Renal cortical epithelial cell (primary cell): ENCODE data around the gene PHF19. TPM values are rescaled to one million over a fixed set of nuclear protein-coding genes. Genes with fewer than 3 reads are reported as not detected.

ENCODE experiments used
- DNase-seq: peaks from one replicate; pipeline ENCODE4 v3.0.0-alpha.2; 2011; ENCODE audit warnings: low read depth
- total RNA-seq: library from RNA; depleted of rRNA; stranded (reverse); fragments of >200 nt; gene quantifications from 2 replicates; pipeline ENCODE4 v1.2.3, GENCODE V29; 2014

The PHF19 gene
- total RNA-seq, 1 donor from 2014 or later: 8.0 TPM

DNA sequence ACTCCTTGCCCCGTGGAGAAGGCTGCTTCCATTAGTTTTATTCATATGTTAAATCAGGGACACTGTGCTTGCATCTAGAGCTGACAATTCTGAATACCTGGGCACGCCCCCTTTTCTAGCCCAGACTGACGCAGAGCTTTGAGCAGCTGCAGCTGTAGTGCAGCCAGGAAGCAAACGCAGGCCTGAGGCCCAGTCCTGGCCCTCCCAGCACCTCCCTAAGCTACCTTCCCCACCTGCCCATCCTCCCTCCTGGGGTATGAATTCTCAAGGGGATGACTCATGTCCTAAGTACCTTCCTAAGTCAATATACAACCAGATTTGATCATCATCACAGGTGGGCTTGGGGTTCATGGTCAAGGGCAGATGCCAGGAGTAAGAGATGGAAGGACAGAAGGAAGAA lies 3.5 kb downstream of the PHF19 start:
- DNase-seq: peak; percentile 90

DNA sequence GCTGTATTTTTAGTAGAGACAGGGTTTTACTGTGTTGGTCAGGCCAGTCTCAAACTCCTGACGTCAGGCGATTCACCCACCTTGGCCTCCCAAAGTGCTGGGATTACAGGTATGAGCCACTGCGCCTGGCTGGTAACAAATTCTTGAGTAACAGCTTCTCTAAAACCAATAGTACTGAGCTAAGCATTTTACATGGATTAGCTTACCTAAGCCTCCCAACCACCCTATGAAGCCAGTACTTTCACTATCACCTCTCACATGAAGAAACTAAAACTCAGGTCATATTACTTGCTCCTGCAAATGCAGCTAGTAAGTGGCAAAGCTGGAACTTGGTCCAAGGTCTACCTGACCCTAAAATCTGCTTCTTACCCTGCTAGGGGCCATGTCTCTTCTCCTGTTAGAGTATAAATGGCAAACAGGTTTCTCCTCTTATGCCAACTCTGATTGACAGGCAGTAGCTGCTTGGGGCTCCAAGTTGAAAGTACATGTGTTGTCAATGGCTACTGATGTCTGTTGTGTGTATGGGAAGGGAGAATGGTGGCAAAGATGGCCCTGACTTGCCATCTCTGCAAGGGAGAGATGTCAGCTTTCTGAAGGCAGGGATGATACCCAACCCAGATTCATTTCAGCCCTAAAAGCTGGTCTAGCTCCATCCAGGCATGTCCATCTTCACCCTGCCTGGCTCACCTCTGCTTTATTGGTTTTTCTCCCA lies 4.0 kb downstream of the PHF19 start:
- no peak for DNase-seq

DNA sequence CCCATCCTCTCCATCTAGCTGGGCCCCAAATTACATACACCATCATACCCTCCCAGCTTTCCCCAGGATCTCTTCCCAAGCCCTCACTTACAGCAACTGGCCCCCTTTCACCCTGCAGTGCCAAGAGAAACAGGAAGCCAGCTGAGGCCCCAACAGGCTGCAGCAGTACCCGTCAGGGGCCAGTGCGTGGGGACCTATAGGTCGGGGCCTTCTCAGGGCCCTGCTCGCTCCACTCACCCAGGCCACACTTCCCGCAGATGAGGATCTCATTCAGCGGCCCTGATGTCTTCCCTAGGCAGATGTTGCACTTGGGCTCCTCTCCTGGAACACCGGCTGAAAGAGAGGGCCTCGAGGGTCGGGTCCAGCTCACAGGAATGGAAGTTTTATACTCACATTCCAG lies 6.8 kb downstream of the PHF19 start:
- no peak for DNase-seq

DNA sequence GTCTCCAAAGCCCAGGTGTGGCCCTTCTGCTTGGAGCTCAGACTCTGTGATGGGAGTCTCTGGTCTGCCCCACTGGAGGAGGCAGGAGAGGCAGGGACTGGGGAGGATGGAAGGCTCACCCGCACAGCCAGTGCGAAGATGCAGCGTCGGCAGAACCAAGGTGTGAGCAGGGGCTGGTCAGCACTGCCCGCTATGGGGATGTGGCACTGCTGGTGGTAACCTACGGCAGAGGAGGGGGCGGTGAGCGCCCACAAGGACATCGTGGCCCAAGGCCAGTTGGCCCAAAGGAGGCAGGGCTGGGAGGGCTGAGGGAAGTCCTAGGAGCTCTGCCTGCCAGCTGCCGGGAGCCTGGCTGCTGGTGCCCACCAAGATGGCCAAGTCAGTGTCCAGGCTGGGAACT lies 7.3 kb downstream of the PHF19 start:
- DNase-seq: no peak

DNA sequence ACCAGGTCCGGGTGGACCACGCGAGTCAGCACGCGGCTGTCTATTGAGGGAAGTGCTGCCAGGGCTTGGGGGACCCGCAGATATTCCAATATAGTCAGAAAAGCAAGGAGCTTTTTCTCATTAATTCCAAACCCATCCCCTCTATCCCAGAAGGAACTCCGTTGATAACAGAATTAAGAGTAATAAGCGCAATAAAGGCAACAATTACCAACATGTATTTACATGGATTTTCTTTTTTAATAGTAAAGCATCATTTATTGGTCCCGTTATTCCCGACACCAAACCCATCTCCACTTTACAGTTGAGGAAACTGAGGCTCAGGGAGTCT lies 7.7 kb downstream of the PHF19 start:
- no peak for DNase-seq

DNA sequence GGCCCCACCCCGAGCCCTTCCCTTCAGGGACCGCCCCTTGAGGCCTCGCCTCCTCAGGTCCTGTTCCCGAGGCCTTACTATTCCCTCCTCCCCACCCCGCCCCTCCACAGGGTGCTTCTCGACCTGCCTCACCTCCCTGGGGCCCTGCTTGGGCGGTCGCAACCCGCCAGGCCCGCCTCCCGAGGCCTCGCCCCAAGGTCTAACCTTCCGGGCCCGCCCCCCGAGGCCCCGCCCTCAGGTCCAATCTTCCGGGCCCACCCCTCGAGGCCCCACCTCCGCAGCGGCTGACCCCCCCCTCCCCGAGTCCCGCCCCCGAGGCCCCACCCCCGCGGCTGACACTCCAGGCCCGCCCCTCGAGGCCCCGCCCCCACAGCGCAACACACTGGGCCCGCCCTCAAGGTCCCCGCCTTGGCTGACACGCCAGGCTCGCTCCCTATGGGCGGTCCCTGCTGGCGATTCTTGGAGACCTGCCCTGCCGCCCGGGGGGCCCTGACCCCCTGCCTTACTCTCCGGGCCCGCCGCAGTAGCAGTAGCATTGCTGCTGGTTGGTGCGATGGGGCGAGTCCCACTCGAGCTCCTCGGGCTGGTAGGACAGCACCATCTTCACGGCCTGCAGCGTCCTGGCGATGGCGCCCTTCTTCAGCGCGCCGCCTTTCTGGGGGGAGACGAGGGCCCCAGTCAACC lies 8.2 kb downstream of the PHF19 start:
- DNase-seq: peak; percentile 87

DNA sequence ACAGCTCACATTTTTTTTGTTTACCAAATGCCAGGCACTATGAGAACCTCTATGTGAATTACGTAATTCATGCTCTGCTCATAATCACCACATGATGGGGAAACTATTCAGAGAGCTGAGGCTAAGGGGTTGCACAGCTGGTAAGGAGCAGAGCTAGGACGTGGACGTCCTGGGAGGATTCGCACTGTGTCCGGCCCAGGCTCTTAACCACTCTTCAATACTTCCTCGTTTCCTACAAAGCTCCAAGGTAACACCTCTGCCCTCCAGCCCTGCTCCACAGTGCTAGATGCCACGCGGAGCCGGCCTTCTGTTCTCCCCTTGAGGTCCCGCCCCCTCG lies 8.7 kb downstream of the PHF19 start:
- DNase-seq: peak; percentile 73

DNA sequence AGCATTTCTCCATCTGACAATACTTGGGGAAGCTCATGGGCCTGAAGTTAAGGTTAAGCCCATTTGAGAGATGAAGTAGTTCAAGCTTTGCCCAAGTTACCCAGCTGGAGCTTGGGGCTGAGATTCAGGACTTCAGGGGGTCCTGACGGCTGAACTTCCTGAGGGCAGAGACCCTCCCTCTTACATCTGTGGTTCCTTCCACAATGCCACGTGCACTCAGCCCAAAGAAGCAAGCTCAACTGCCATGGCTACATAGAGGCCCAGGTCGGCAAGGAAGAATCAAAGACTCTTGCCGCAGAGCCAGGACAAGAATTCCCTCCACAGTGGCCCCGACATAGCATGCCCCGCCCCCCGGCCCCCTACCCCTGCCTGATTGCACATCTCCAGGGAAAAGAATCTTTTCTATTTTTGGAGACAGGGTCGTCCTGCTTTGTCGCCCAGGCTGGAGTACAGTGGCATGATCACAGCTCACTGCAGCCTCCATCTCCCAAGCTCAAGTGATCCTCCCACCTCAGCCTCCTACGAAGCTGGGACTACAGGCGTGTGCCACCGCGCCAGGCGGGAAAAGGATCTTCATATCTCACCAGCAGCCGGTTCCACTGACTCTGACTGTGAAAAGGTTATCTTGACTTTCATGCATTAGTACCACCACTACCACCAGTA lies 9.2 kb downstream of the PHF19 start:
- no peak for DNase-seq

DNA sequence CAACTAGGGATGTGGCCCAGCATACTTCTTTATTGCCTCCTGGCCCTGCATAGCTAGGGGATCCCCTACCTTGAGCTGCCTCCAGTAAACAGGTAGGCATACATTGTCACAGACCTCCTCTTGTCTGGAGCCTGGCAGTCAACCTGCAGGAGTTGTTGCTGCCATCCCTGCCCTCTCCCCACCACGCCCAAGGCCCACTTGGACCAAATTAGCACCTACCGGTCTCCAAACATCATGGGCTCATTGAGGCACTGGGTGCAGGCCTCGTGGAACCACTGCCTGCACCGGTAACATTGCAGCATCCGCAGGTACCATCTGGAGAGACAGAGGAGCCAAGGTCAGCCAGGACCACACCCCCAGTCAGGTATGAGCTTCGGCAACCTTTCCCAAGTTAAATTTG lies 10.3 kb downstream of the PHF19 start:
- DNase-seq: no peak

DNA sequence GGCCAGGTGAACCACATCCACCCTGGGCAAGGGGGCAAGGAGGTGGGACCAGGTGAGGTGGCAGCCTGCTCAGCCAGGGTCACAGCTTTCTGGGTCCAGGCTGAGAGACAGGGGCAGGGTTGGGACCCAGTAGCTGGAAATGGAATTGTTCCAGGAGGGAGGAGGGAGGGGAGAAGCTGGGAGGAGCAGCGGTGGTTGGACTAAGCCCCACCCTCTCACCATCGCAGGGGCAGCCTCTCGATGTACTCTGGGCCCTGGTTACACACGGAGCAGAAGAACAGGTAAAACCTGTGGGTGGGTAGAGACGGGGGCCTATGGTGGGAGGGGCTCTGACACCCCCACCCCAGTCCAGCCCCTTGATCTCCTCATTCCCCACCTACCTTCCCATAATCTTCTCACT lies 11.2 kb downstream of the PHF19 start:
- no peak for DNase-seq

DNA sequence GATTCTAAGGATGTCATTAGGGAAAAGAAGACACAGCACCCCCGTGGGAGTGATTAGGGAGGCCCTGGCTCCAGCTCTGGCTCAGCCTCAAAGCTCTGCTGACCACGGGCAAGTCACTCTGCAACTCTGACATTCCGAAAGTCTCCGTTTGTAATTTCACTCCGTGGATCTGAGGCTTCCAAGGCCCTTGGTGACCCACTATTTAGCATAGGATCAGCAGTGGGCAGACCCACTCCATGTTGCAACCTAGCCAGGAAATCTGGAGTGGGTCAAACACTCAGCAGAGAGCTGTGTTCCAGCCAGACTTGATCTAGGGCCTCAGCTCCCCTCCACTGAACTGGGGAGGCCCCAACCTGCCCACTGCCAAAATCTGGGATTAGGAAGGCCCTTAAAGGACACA lies 11.8 kb downstream of the PHF19 start:
- no peak for DNase-seq

DNA sequence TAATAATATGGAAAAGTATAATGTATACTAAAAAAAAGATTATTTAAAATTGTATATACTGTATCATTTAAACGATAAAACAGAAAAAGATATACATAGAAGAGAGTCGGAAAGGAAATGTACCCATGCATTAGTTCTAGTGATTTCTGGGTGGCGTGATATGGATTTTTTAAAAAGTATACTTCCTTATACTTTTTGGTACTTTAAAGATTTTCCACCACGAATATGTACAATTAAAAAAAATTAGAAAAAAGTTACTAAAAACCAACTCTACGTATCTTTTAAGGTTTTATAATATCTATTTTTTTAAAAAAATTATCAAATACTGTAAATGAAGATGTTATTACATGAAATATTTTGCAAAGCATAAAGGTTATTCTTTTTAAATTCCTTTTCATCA lies 12.3 kb downstream of the PHF19 start:
- no peak for DNase-seq

DNA sequence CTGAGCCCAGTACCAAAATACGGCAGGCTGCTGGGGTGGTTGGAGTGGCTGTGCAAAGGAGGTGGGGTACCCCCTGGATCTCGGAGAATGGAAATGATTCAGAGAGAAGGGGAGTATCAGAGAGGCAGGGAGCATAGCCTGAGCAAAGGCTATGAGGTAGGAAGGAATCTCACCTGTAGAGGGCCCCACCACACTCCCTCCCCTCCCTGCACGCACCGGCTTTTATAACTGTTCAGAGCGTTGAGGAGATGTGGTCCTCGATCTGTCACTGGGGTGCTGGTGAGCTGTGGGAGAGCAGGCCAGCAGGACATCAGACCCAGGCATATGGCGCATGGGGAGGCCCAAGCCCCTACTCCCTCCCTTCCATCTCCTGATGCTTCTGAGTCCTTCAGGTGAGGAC lies 13.2 kb downstream of the PHF19 start:
- no peak for DNase-seq

DNA sequence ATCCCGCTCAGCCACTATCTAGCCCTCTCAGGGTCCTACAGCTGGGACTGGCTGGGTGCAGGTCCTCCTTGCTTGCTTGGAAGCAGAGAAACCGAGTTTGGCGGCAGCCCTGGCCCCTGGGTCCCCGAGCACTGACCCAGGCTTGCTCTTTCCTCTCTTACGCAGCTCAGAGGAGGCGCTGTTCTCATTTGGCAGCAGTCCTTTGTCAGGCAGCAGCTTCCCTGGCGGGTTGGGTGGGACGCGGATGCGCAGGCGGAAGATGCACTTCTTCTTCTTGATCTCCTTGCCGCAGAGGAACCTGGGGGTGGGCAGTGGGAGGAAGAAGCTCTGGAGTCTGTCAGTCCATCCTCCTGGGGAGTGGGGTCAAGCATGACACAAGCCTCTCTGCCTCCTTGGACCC lies 14.5 kb downstream of the PHF19 start:
- DNase-seq: no peak

DNA sequence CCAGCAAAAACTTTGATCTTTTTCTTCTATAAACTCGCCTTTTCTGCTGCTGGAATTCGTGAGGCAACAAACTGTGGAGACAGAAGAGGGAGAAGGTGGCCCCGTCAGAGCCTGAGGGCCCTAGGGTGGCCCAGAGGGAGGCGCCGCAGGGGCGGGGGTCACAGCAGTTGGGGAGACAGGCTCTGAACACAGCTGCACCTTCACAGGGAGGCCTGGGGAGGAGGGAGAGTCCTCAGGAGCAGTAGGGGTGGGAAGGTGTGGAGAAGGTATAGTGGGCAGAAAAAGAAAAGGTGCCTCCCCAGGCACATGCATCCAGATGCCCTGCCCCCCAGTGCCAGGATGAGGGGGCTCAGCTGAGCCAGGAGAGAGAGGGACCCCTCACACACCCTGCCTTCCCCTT lies 15.1 kb downstream of the PHF19 start:
- no peak for DNase-seq

DNA sequence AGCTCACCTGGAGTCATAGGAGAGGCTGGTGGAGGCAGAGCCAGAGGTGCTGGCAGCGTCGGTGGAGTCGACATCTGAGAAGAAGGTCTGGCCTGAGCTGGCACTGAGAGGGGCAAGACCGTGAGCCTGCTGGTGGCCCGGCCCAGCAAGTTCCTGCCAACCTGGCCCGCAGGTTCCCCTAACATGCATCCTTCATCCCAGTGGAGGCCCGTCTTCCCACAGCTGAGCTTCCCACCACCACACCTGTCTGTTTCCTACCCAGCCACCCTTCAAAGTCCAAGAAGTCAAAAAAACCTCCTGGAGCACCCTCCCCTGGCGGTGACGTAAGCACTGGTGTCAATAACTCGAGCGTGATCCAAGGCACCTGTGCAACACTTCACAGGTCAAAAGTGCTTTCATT lies 16.9 kb downstream of the PHF19 start:
- no peak for DNase-seq

DNA sequence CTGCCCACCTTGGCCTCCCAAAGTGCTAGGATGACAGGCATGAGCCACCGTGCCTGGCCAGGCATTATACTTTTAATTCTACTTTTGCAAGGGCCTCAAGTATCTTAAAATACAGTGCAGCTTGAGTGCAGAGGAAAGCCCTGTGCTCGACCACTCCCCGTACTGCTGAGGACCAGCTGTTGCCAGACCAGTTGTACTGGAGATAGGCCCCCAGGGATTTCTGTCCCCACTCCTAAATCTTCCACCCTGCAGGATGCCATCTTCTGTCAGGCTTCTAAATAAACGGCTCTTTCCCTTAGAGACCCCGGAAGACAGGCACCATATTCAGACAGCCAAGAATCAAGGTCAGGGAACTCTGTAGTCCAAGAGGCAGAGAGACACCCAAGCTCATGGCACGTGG lies 17.6 kb downstream of the PHF19 start:
- no peak for DNase-seq

DNA sequence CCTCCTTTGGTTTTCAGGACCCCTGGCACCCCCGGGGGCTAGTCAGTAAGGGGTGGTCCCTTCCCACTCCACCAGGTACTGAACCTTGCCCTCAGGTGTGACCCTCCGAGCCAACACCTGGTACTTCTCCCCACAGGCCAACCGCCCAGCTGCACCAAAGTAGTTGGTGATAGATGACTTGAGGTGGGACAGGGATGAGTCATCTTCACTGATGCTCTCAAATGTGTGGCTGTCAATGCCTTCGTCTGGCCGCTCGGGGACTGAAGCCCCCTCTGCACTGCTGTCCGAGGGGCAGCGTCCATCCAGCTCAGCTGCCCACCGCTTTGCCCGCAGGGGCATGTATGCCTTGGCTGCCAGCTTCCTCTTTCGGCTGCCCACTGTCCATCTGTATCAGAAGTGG lies 19.1 kb downstream of the PHF19 start:
- no peak for DNase-seq

DNA sequence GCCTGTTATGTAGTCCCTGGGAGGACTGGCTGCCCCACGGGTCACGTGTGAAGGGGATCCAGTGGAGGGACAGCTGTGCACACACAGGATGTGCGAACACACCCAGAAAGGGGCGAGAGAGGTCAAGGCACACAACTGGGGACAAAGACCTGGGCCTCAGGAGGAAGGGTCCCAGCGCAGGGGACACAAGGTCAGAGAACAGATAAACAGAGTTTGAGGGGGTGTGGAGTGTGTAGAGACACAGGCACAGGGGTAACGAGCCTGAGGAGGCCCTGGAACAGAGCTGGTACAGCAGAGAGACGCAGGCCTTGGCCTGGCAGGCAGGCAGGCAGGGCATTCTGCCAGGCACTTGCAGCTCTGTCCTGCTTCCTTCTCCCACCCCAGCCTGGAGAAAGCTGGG lies 19.5 kb downstream of the PHF19 start:
- no peak for DNase-seq

DNA sequence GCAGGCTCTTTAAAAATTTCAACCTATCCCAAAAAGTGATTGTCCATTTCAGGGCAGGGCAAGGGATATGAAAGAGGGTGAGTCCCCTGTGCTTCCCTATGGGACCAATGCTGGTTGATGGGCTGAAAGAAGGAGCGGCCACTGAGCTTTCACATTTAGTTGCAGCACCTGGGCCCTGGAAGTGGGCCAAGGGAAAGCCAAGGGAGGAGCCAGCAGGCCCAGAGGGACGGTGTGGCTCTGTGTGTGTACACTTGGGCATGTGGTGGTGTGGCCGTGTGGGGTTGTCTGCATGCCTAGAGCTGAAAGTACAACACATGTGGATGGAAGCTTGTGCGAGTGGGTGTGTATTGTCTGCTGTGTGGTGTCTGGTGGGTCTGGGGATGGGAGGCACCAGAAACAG lies 20.3 kb downstream of the PHF19 start:
- no peak for DNase-seq

DNA sequence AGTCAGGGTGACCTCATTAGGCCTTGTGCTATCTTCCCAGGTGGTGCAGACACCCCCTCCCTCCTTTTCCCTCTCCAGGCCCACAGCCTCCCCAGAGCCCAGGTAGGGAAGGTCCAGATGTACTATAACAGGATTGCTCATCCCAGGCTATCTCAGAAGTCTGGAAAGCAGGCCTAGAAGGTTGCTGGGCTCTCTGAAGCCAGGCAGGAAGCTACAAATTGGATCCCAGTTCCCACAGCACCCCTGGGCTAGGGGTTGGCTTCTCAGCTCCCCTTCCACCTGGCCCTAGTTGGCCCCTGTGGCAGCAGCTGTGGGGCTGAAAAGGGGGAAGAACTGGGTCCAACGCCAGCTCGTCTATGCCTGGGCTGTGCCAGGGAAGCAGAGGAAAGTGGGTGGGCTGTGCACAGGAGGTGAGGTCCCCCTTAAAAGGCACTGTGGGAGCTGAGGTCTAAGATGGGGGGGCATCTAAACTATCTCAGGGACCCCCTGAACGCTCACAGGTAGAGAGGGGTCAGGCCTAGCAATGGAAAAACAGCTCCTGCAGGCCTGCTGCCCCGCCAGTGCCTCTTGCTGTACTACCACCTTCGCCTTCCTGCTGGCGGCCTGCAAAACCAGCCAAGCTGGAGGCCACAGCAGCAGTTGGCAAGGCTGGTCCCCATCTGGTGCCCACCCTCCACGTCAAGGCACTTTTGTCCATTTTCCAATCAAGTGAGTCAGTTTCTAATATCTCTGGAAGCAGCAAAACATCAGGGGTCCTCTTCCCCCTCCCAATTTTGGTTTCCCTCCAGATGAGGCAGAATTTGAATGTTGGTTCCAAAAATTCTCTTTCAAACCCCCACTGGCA lies 20.9 kb downstream of the PHF19 start:
- DNase-seq: no peak

DNA sequence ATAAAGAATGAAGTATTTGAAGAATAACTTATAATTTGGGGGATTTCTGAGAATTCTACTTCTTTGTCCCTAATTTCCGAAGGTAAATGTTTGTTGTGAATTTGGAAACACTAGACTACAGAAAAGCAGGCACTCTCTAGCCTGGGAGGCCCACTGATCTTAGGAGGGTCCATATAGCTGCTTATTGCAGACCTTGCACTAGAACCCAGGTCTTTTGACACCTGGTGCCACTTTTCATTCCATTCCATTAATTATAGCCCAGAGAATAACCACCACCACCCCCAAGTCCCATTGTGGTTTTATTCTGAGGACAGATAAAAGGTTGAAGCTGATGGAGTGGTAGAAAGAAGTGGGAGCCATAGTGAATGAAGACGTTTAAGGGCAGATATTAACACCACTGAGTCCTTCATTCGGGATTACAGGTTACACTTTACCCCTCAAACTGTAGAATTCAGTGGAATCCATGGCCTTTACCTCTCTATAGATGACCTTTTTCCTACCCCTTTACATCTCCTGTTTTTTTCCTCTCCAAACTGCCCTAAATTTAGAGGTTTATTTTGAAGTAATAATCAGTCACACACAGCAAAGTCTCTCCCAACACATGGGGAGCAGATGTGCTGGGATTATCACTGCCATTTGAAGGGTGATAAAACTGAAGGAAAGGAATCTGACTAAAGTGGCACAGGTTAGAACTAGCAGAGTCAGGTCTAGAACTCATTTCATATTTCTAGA lies 22.2 kb downstream of the PHF19 start:
- no peak for DNase-seq
